Subcutaneous abdominal adipose tissue (tissue), 5 donors: ENCODE data around the gene KRAS.
"Not testable (repeated sequence)": the region's sequence is repeated elsewhere in the genome, so short reads cannot be mapped to it uniquely, and the experiment has no call there.

ENCODE experiments used
- H3K27ac ChIP-seq: one replicate; pipeline ENCODE4 v1.7.0; 2013; ENCODE audit warnings: low read depth, mild to moderate bottlenecking, inconsistent platforms, low read length, moderate library complexity
- H3K27me3 ChIP-seq, 5 donors: one replicate each; pipeline ENCODE4 v1.7.0; 2013; ENCODE audit warnings: low read length in 5 of 5, inconsistent platforms in 1 of 5; ENCODE audit not compliant: control insufficient read depth in 5 of 5, insufficient read depth in 4 of 5
- H3K36me3 ChIP-seq, 5 donors: one replicate each; pipeline ENCODE4 v1.7.0; 2013; ENCODE audit warnings: low read length in 5 of 5; ENCODE audit not compliant: control insufficient read depth in 5 of 5, insufficient read depth in 5 of 5
- H3K4me1 ChIP-seq, 5 donors: one replicate each; pipeline ENCODE4 v1.7.0; 2013; ENCODE audit warnings: low read length in 5 of 5, mild to moderate bottlenecking in 3 of 5, moderate library complexity in 1 of 5; ENCODE audit not compliant: control insufficient read depth in 5 of 5, insufficient read depth in 5 of 5
- H3K4me3 ChIP-seq, 5 donors: one replicate each; pipeline ENCODE4 v1.7.0; 2013; ENCODE audit warnings: low read length in 5 of 5, low read depth in 1 of 5
- H3K9ac ChIP-seq, 5 donors: one replicate each; pipeline ENCODE4 v1.7.0; 2013; ENCODE audit warnings: low read length in 5 of 5, mild to moderate bottlenecking in 4 of 5, moderate library complexity in 3 of 5
- H3K9me3 ChIP-seq, 5 donors: one replicate each; pipeline ENCODE4 v1.7.0; 2013; ENCODE audit warnings: low read length in 5 of 5; ENCODE audit not compliant: control insufficient read depth in 5 of 5
- donor health status: healthy.
- donor health status: healthy.
- donor health status: healthy.
- donor health status: healthy.
- donor health status: healthy.

KRAS gene

DNA sequence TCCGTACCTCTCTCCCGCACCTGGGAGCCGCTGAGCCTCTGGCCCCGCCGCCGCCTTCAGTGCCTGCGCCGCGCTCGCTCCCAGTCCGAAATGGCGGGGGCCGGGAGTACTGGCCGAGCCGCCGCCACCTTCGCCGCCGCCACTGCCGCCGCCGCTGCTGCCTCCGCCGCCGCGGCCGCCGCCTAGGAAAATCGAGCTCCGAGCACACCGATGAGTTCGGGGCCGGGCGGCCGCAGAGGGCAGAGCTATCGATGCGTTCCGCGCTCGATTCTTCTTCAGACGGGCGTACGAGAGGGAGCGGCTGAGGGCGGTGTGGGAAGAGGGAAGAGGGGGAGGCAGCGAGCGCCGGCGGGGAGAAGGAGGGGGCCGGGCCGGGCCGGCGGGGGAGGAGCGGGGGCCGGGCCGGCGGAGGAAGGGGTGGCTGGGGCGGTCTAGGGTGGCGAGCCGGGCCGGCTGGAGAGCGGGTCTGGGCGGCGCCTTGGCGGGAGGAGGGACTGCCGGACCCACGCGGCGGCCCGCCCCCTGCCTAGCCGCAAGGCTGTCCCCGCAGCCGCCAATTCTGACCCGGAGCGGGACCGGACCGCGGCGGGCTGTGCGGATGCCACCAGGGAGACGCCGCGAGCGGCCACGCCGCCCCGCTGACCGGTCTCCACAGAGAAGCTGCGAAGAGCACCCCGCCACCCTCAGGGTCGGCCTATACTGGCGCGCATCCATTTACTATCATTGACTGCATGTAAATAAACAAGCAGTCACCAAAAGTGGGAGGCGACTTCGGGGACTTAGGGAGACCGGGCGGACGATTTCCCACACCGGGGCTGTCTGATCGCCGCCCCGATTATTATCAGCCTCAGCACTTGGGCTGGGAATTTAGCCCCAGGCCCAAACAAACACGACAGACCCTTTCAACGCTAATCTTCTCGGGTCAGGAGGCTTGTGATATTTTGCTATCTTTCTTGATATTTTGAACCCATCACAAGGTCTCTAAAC is at the start of gene KRAS:
Gene KRAS (minus strand): TSS at position 186 of the 987 bp plus-strand sequence.
- no peaks in the 10 kb centered on the region for H3K9me3 ChIP-seq
- peak within 1 kb of the TSS; percentile 75 to 97 (median 86) for H3K4me3 ChIP-seq
- peaks cover 3 to 26% (median 13%) of the 10 kb centered on the region in 5 donors for H3K4me1 ChIP-seq
- H3K9ac ChIP-seq: peak within 1 kb of the TSS; percentile 6 to 80 (median 76)
- H3K27me3 ChIP-seq: no peaks in the 10 kb centered on the region
- H3K27ac ChIP-seq: peak within 1 kb of the TSS; percentile 60
- no peaks in the 10 kb centered on the region for H3K36me3 ChIP-seq

DNA sequence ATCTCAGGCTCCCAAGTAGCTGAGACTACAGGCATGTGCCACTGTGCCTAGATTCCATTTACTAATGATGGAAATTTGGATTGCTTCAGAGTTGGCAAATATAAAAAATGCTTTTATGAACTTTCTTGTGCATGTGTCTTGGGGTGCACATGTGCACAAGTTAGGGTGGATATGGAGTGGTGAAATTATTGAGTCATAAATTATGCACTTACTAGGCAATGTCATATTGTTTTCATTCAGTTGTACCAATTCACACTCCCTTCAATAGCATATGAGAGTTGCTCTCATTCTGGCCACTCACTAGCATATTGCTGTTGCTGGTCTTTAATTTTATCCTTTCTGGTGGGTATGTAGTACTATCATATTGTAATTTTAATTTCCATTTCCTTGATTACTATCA is 45.7 kb upstream of the KRAS start:
- Histone ChIP-seq H3K27ac (no peak overlapping the region), H3K4me3 (no peak overlapping the region), H3K9me3 (no peaks in the 10 kb centered on the region), H3K9ac (no peak overlapping the region), H3K36me3 (no peaks in the 10 kb centered on the region), H3K4me1 (no peaks in the 10 kb centered on the region), H3K27me3 (no peaks in the 10 kb centered on the region)

DNA sequence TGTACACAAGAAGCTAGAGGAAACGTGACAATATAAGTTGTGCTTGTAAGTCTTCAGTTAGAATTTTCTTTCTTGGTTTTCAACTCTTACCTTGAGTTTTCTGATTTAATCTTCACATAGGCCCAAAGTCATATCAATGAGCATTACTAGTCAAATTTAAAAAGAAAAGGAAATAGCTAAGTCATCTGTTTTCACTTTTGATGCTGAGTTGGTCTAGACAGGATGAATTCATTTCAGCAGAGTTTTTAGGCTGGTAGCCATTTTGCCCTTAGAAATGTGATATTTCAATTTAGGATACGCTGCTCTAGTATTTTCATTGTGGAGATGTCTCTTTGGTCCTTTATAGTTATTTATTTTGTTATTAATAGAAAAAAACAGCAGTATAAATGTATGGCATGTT is 44.6 kb upstream of the KRAS start:
- no peaks in the 10 kb centered on the region for H3K36me3 ChIP-seq
- no peak overlapping the region for H3K27ac ChIP-seq
- no peaks in the 10 kb centered on the region for H3K9me3 ChIP-seq
- no peaks in the 10 kb centered on the region for H3K4me1 ChIP-seq
- H3K9ac ChIP-seq: no peak overlapping the region
- H3K4me3 ChIP-seq: no peak overlapping the region
- H3K27me3 ChIP-seq: no peaks in the 10 kb centered on the region

DNA sequence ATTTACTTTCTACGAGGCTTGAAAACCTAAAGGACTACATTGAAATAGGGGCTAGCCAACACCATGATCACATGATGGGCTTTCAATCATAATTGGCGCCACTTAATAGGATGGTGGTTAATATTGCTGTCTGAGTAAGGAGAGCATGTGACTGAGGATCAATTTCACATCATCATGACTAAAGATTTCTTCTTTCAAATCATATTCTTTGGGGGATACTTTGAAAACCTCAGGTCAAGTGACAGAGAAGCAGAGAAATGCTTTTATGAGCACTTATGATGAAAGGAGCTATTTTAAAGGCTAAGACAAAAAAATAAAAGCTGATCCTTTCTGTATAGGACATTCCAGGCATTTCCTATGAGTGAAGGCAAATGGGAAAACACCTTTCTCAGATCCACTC is 42.9 kb upstream of the KRAS start:
- Histone ChIP-seq H3K9me3 (peaks cover 0 to 8% (median 7%) of the 10 kb centered on the region in 5 donors), H3K27ac (no peak overlapping the region), H3K36me3 (no peaks in the 10 kb centered on the region), H3K9ac (no peak overlapping the region), H3K4me3 (no peak overlapping the region), H3K27me3 (no peaks in the 10 kb centered on the region), H3K4me1 (no peaks in the 10 kb centered on the region)

DNA sequence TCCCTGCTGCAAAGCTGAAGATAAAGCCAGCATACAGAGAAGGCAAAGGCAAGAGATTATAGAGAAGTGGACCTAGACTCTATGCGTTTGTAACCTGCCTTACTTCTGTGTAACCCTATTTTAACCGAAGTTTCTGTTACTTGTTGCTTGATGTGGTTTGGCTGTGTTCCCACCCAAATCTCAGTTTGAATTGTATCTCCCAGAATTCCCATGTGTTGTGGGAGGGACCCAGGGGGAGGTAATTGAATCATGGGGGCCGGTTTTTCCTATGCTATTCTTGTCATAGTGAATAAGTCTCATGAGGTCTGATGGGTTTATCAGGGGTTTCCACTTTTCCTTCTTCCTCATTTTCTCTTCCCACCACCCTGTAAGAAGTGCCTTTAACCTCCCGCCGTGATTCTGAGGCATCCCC is 42.1 kb upstream of the KRAS start:
- not testable (repeated sequence) for H3K9ac ChIP-seq, H3K36me3 ChIP-seq, H3K4me1 ChIP-seq, H3K27ac ChIP-seq, H3K27me3 ChIP-seq, H3K4me3 ChIP-seq, H3K9me3 ChIP-seq

DNA sequence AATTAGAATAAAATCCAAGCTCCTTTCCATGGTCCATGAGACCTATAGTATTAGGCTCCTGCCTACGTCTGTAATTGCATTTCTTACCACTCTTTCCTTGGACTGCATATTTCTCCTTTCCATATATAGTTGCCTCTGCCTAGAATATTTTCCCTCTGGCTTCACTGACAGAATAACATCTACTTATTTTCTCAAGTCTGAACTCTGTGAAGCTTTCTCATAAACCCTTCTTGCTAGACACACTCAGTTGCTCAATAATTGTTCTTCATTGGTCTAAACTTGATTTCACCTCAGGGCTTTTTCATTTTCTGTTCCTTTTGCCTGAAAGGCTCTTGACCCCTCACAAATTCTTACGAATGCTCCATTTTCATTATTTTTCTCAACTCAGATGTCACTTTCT is 36.9 kb upstream of the KRAS start:
- Histone ChIP-seq H3K4me3 (no peak overlapping the region), H3K27ac (no peak overlapping the region), H3K9ac (no peak overlapping the region), H3K4me1 (no peaks in the 10 kb centered on the region), H3K36me3 (no peaks in the 10 kb centered on the region), H3K9me3 (peaks cover 0 to 8% (median 7%) of the 10 kb centered on the region in 5 donors), H3K27me3 (no peaks in the 10 kb centered on the region)

DNA sequence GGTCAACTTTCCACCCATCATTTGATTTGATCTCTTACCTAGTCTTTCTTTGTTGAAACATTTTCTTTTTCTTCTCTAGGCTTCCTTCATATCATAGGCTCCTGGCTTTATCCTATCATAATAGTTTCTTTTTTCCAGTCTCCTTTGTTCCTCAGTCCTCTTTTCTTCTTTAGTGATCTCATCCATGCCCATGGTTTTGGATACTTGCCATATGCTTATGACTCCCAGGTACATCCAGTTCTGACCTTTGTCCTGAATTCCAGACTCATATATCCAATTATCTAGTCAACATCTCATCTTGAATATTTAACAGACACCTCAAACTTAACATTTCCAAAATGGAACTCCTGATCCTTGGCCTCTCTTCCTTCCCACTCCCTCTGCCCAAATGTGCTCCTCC is 36.1 kb upstream of the KRAS start:
- no peak overlapping the region for H3K9ac ChIP-seq
- H3K27ac ChIP-seq: no peak overlapping the region
- H3K4me1 ChIP-seq: no peaks in the 10 kb centered on the region
- H3K4me3 ChIP-seq: no peak overlapping the region
- H3K36me3 ChIP-seq: no peaks in the 10 kb centered on the region
- H3K27me3 ChIP-seq: no peaks in the 10 kb centered on the region
- H3K9me3 ChIP-seq: peaks cover 0 to 8% (median 7%) of the 10 kb centered on the region in 5 donors

DNA sequence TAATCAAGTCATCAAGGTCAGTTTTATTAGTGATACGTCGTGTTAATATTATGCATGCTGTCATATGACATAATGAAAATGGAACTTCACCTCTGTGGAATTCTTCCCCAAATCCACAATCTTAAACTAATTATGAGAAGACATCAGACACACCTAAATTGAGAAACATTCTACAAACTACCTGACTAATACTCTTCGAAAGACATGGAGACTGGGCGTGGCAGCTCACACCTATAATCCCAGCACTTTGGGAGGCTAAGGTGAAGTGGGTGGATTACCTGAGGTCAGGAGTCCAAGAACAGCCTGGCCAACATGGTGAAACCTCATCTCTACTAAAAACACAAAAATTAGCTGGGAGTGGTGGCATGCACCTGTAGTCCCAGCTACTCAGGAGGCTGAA is 33.3 kb upstream of the KRAS start:
- H3K27ac ChIP-seq: no peak overlapping the region

DNA sequence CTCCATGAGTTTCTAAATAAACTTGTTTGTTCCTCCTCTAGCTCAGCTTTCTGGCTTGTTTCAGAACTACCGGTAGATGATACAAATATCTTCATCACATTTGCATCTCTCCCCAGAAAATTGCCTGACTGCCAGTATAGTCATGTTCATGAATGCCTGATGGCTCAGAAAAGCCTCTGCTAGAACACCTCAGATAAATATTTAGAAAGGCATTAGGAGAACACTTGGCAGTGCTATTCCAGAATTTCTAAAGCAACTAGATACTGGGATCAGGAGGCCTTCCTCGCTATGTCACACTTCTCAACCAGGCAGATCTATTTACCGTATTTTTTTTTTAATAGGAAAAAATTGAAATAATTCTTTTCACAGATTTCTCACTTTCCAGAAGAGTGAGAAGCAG is 32.3 kb upstream of the KRAS start:
- H3K4me1 ChIP-seq: no peaks in the 10 kb centered on the region
- no peak overlapping the region for H3K27ac ChIP-seq
- H3K36me3 ChIP-seq: no peaks in the 10 kb centered on the region
- H3K9me3 ChIP-seq: no peaks in the 10 kb centered on the region
- no peak overlapping the region for H3K9ac ChIP-seq
- H3K4me3 ChIP-seq: no peak overlapping the region
- H3K27me3 ChIP-seq: no peaks in the 10 kb centered on the region

More for the DNA sequence above, 33.3 kb upstream of the KRAS start:
- Histone ChIP-seq H3K9ac (no peak overlapping the region), H3K4me1 (no peaks in the 10 kb centered on the region), H3K36me3 (no peaks in the 10 kb centered on the region), H3K27me3 (no peaks in the 10 kb centered on the region), H3K9me3 (no peaks in the 10 kb centered on the region), H3K4me3 (no peak overlapping the region)

DNA sequence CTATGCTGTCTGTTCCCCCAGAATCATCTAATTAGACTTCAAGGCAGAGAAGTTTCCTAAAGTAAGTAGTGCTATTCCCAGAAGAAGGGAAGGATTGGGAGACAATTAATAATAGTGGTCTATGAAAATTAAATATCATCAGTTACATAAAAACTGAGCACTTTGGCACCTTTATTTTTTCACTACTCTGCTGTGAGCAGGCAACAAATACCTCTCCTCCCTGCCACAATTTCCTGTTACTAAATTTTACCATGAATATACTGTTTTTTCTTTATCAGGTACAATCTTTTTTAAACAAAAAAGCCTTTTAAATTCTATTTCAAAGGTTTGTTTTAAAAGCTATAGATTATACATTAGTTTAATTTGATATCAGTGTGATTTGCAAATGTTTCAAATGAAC is 29.4 kb upstream of the KRAS start:
- H3K4me1 ChIP-seq: peaks cover 0 to 2% (median 0%) of the 10 kb centered on the region in 5 donors
- H3K36me3 ChIP-seq: no peaks in the 10 kb centered on the region
- no peak overlapping the region for H3K27ac ChIP-seq
- no peaks in the 10 kb centered on the region for H3K9me3 ChIP-seq
- no peak overlapping the region for H3K4me3 ChIP-seq
- H3K27me3 ChIP-seq: no peaks in the 10 kb centered on the region
- no peak overlapping the region for H3K9ac ChIP-seq
